Endothelial cell of umbilical vein (primary cell): ENCODE data around the gene ANKRD13C. TPM values are rescaled to one million over a fixed set of nuclear protein-coding genes. Genes with fewer than 3 reads are reported as not detected.

ENCODE experiments used
- BruUV-seq: library from RNA; stranded (reverse); fragments of 400-500 nt; replicated peaks from 2 replicates; lab custom pipeline; 2021; lab: Mats Ljungman, UMichigan
- CTCF ChIA-PET: fragments of 300-600, 350-600 bp; sonication (Branson Sonifier 250); formaldehyde crosslinking; loops from one replicate; lab custom pipeline; 2021; ENCODE audit warnings: antibody characterized with exemption, inconsistent platforms; lab: Charles Lee
- POLR2A ChIA-PET: fragments of 300-600, 350-600 bp; sonication (Branson Sonifier 250); formaldehyde crosslinking; loops from one replicate; lab custom pipeline; 2021; ENCODE audit warnings: antibody characterized with exemption, inconsistent platforms; lab: Charles Lee
- DNase-seq: peaks from one replicate; pipeline ENCODE4 v3.0.0-alpha.2; 2011; ENCODE audit warnings: low read depth, low spot score
- FAIRE-seq: peaks from 2 replicates; lab custom pipeline; 2011; peaks lifted over from hg19 to GRCh38; lab: Jason Lieb, UNC
- H2AFZ ChIP-seq: 2 replicates; pipeline ENCODE4 v1.6.0; 2012; ENCODE audit warnings: low read depth, low read length, control low read depth, inconsistent platforms
- H3K27ac ChIP-seq: 2 replicates; pipeline ENCODE4 v1.5.1; 2011; ENCODE audit warnings: low read depth, mild to moderate bottlenecking, control low read depth, low read length, moderate library complexity; ENCODE audit not compliant: insufficient read depth
- H3K27me3 ChIP-seq, 2 experiments: 2 replicates each; pipeline versions ENCODE4 v1.6.0 to v1.6.1; 2011; ENCODE audit warnings: low read length in 2 of 2, mixed read lengths in 1 of 2; ENCODE audit not compliant: control insufficient read depth in 2 of 2, insufficient read depth in 2 of 2
- H3K36me3 ChIP-seq, 2 experiments: 2 replicates in 1 of 2; 3 replicates in 1 of 2; pipeline ENCODE4 v1.5.1; 2011; ENCODE audit warnings: low read length in 2 of 2, mild to moderate bottlenecking in 1 of 2, moderate library complexity in 1 of 2; ENCODE audit not compliant: control insufficient read depth in 2 of 2, insufficient read depth in 2 of 2; ENCODE audit errors: extremely low read depth in 1 of 2
- H3K4me1 ChIP-seq: 3 replicates; pipeline ENCODE4 v1.5.1; 2011; ENCODE audit warnings: mild to moderate bottlenecking, low read length; ENCODE audit not compliant: control insufficient read depth, insufficient read depth; ENCODE audit errors: extremely low read depth
- H3K4me2 ChIP-seq: 2 replicates; pipeline ENCODE4 v1.6.1; 2011; ENCODE audit warnings: low read length, control low read depth, mixed read lengths; ENCODE audit not compliant: insufficient read depth
- H3K4me3 ChIP-seq, 3 experiments: fragments of 200-600 bp in 1 of 3; sonication (generic), shearing (Covaris generic) in 1 of 3; replicated peaks in 1 of 3; 2 replicates each; pipeline ENCODE4 v1.5.1; 2011 to 2016; ENCODE audit warnings: control low read depth in 3 of 3, low read length in 3 of 3, mild to moderate bottlenecking in 2 of 3, inconsistent platforms in 1 of 3, low read depth in 1 of 3, moderate library complexity in 1 of 3; ENCODE audit not compliant: insufficient read depth in 1 of 3
- H3K79me2 ChIP-seq: 2 replicates; pipeline ENCODE4 v1.6.0; 2012; ENCODE audit warnings: low read length, inconsistent platforms; ENCODE audit not compliant: control insufficient read depth, insufficient read depth
- H3K9ac ChIP-seq: replicated peaks from 2 replicates; pipeline ENCODE3; 2011; ENCODE audit warnings: low read length, control low read depth; ENCODE audit not compliant: insufficient read depth; ENCODE audit errors: extremely low read depth
- H3K9me1 ChIP-seq: replicated peaks from 3 replicates; pipeline ENCODE4 v1.6.0; 2011; ENCODE audit warnings: mild to moderate bottlenecking, low read length; ENCODE audit not compliant: control insufficient read depth, insufficient read depth; ENCODE audit errors: extremely low read depth
- H3K9me3 ChIP-seq: replicated peaks from 2 replicates; pipeline ENCODE4 v1.5.1; 2012; ENCODE audit warnings: low read length, inconsistent platforms; ENCODE audit not compliant: control insufficient read depth, insufficient read depth
- H4K20me1 ChIP-seq: replicated peaks from 2 replicates; pipeline ENCODE3; 2011; ENCODE audit warnings: mild to moderate bottlenecking, low read length; ENCODE audit not compliant: control insufficient read depth, insufficient read depth; ENCODE audit errors: extremely low read depth
- CTCF ChIP-seq, 2 donors: IDR thresholded peaks; 1 replicate in 1 of 2; 2 replicates in 1 of 2; pipeline ENCODE4 v1.5.1; 2011; ENCODE audit warnings: low read length in 2 of 2, mild to moderate bottlenecking in 2 of 2, moderate library complexity in 2 of 2, control low read depth in 1 of 2, inconsistent platforms in 1 of 2, low read depth in 1 of 2; ENCODE audit not compliant: insufficient read depth in 1 of 2; ENCODE audit errors: extremely low read depth in 1 of 2
- EZH2 ChIP-seq: IDR thresholded peaks from 2 replicates; pipeline ENCODE4 v1.6.1; 2012; ENCODE audit warnings: borderline replicate concordance, low read depth, mild to moderate bottlenecking, moderate library complexity, low read length, inconsistent platforms; ENCODE audit not compliant: severe bottlenecking
- FOS ChIP-seq: IDR thresholded peaks from 2 replicates; pipeline ENCODE4 v1.6.1; 2011; ENCODE audit warnings: mild to moderate bottlenecking, low read length, moderate library complexity, borderline replicate concordance; ENCODE audit not compliant: insufficient read depth
- GATA2 ChIP-seq: IDR thresholded peaks from 2 replicates; pipeline ENCODE4 v1.7.0; 2011; ENCODE audit warnings: low read depth, mild to moderate bottlenecking, moderate library complexity, mixed read lengths, low read length; ENCODE audit not compliant: insufficient read length, insufficient read depth
- JUN ChIP-seq: IDR thresholded peaks from 2 replicates; pipeline ENCODE4 v1.6.1; 2011; ENCODE audit warnings: borderline replicate concordance, low read depth; ENCODE audit not compliant: insufficient read length, insufficient read depth
- MAX ChIP-seq: IDR thresholded peaks from 2 replicates; pipeline ENCODE4 v1.6.1; 2011; ENCODE audit not compliant: insufficient read depth, insufficient read length
- MYC ChIP-seq: IDR thresholded peaks from one replicate; pipeline ENCODE4 v1.6.1; 2011; ENCODE audit warnings: mild to moderate bottlenecking, low read depth, low read length
- POLR2A ChIP-seq: IDR thresholded peaks from 2 replicates; pipeline ENCODE4 v1.6.1; 2012; ENCODE audit warnings: low read depth, mild to moderate bottlenecking, control low read depth, low read length
- POLR2AphosphoS5 ChIP-seq: IDR thresholded peaks from 2 replicates; pipeline ENCODE4 v1.6.1; 2012; ENCODE audit warnings: low read depth, mild to moderate bottlenecking, control low read depth, low read length, moderate library complexity; ENCODE audit not compliant: insufficient read depth
- dilution Hi-C: fragments of 300-500 bp; cut with MboI; formaldehyde crosslinking; loops from one replicate; pipeline ENCODE4 v1.15.0; 2019; ENCODE audit warnings: low sequenced_read_pairs; ENCODE audit not compliant: extremely low pct_ligation_motif_present
- intact Hi-C: fragments of 100-400 bp; cut with micrococcal nuclease; formaldehyde crosslinking; loops from one replicate; pipeline ENCODE4 v1.10.0; 2022
- polyA plus RNA-seq, 4 experiments: library from polyadenylated mRNA; depleted of rRNA in 3 of 4; stranded (reverse) in 3 of 4; unstranded in 1 of 4; fragments of >200 nt; gene quantifications; 2 replicates each; pipeline versions ENCODE4 v1.2.1 to v1.2.3, GENCODE V29; 2011 to 2012; ENCODE audit warnings: missing spikeins in 1 of 4
- total RNA-seq: library from RNA; stranded (reverse); gene quantifications from 2 replicates; pipeline ENCODE4 v1.2.3, GENCODE V29; 2021

Gene ANKRD13C
- total and polyA plus RNA-seq, 2 donors (not counting 3 experiments of a cell fraction or from before 2014, with no cell fraction given) = 4.6 to 17.3 TPM

- intact Hi-C loops (loop anchor here (5.0 kb wide), 1 partner anchor 208 kb away; no protein-coding TSS in a partner anchor), dilution Hi-C loops (no loop called here)
- Histone ChIP-seq H2AFZ (no peak overlapping the region), H3K27ac (no peak overlapping the region), H3K27me3 (no peaks in the 10 kb centered on the region), H3K9me1 (no peaks in the 10 kb centered on the region), H3K9ac (no peak overlapping the region), H3K79me2 (peaks cover 12% of the 10 kb centered on the region), H3K9me3 (no peaks in the 10 kb centered on the region), H4K20me1 (peaks cover 3% of the 10 kb centered on the region), H3K36me3 (peaks cover 18 to 56% of the 10 kb centered on the region in 2 experiments), H3K4me3 (no peak overlapping the region), H3K4me1 (no peaks in the 10 kb centered on the region), H3K4me2 (no peak overlapping the region)
- TF ChIP-seq JUN = no peak
- DNase-seq (no peak), FAIRE-seq (no peak)
- POLR2A ChIA-PET = no interaction called here
- BruUV-seq = no TSS peak
- CTCF ChIA-PET = no interaction called here
Measured at GRCh38 chr1:70239940-70240339, 114.6 kb downstream of the ANKRD13C start.

- intact Hi-C loops = loop anchor here (5.0 kb wide), 1 partner anchor 202 kb away; no protein-coding TSS in a partner anchor
- ChIA-PET POLR2A (no interaction called here), CTCF (interaction anchor here (1.8 kb wide), 1 partner anchor 200 kb away, joined by 4 read pairs; no protein-coding TSS in a partner anchor)
- H3K27ac ChIP-seq = no peak overlapping the region
- H3K9me1 ChIP-seq = no peaks in the 10 kb centered on the region
- no TSS peak for BruUV-seq
- dilution Hi-C loops = no loop called here
- H3K79me2 ChIP-seq = peaks cover 16% of the 10 kb centered on the region
- H4K20me1 ChIP-seq = no peaks in the 10 kb centered on the region
- FAIRE-seq (no peak), DNase-seq (no peak)
- H3K4me1 ChIP-seq = no peaks in the 10 kb centered on the region
- no peaks in the 10 kb centered on the region for H3K27me3 ChIP-seq
- no peak overlapping the region for H3K4me3 ChIP-seq
- H3K4me2 ChIP-seq = no peak overlapping the region
- TF ChIP-seq JUN (no peak), CTCF (IDR thresholded peaks at IDR 0.05; ENCODE audit: extremely low read depth in 1 of 2, insufficient read depth in 1 of 2, low read depth in 1 of 2, low read length in 2 of 2) (no peak), EZH2 (no peak), POLR2AphosphoS5 (no peak), MAX (no peak), MYC (no peak), POLR2A (no peak), FOS (no peak), GATA2 (no peak)
- no peak overlapping the region for H2AFZ ChIP-seq
- H3K9ac ChIP-seq = no peak overlapping the region
- peaks cover 10 to 57% of the 10 kb centered on the region in 2 experiments for H3K36me3 ChIP-seq
- no peaks in the 10 kb centered on the region for H3K9me3 ChIP-seq
Measured at GRCh38 chr1:70234733-70235132, 119.8 kb downstream of the ANKRD13C start.
